GM21786 (cell line): ENCODE data around the gene DLG2.
"Not testable (repeated sequence)": the region's sequence is repeated elsewhere in the genome, so short reads cannot be mapped to it uniquely, and the experiment has no call there.

Experiments
- ATAC-seq: cut with Tn5 transposase; IDR thresholded peaks from one replicate; pipeline ENCODE4 v1.9.1; 2021; ENCODE audit not compliant: unreplicated experiment

The DLG2 gene

DNA sequence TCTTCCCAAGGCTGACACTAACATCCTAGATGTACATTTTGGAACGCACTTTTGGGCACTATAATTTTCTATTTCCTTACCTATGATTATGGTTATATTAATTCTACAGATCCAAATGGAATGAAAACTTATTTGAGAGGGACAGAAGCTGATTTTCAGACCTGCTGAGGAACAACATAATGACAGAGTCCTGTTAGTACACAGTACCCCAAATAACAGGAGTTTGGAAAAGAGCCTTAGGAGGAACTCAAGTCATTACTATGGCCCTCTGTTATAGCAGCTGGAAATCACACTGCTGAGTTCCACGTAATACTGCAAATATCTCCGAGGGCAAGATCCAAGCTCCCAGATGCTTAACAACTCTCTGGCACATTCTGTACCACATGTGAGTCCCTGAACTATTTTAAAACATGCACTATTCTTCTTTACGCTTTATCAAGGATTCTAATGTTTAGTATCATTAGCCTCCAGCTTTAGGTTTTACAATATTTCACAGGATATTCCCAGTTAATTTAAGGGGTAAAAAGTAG is 1313.2 kb downstream of the DLG2 start:
- no peak for ATAC-seq

DNA sequence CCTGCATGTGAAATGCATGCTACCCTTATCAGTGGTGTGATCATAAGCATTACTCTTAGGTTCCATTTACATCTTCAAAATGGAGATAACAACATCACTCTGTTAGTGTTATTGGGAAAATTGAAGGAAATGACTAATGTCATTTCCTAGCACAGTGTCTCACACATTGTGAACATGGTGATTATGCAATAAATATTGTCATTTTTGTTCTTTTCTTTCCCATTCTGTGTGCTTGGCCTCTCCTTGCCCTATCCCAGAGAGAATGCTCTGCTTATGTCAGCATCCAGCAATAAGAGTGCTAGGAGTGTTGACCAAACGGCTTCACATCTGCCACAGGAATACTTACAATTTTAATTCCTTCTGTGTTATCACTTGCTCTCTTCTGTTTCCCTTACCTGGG is 1316.9 kb downstream of the DLG2 start:
- ATAC-seq: no peak

DNA sequence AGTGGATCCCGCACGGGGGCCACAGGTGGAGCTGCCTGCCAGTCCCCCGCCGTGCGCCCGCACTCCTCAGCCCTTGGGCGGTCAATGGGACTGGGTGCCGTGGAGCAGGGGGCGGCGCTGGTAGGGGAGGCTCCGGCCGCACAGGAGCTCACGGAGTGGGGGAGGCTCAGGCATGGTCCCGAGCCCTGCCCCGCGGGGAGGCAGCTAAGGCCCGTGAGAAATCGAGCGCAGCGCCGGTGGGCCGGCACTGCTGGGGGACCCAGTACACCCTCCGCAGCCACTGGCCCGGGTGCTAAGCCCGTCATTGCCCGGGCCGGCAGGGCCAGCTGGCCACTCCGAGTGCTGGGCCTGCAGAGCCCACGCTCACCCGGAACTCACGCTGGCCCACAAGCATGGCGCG is 1318.7 kb downstream of the DLG2 start:
- not testable (repeated sequence) for ATAC-seq

DNA sequence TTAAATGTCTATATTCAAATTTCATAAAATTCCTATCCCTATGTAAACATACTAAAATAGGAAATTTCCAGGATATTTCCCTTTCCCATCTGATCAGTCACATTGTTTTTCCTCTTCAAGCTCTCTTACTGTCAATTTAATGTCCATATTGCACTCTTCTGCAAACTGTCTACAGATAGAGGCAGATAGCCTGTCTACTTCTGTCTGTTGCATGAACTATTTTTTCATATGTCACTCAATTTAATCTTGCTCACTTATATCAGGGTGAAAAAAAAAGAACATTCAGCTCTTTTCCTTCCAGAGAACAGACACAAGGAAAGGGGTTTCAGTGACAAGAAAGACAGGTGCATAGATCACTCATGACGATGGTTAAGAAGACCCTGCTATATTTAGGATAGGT is 1327.1 kb downstream of the DLG2 start:
- no peak for ATAC-seq

DNA sequence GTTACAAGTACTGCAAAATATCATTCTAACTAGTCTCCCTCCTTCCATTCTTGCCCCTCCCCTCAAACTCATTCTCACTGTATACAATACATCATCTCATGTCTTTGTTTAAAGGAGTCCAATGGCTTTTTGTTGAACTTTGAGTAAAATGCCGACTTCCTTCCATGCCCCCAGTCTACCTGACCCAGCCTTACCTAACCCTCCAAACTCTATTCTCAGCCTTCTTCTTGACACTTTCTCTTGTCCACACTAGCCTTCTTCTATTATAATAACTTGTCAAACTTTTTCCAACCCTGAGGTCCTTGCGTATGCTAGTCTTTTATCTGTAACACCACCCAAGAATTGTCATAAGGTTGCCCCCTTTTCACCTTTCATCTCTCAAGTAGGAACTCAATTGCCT is 1329.6 kb downstream of the DLG2 start:
- ATAC-seq: no peak

DNA sequence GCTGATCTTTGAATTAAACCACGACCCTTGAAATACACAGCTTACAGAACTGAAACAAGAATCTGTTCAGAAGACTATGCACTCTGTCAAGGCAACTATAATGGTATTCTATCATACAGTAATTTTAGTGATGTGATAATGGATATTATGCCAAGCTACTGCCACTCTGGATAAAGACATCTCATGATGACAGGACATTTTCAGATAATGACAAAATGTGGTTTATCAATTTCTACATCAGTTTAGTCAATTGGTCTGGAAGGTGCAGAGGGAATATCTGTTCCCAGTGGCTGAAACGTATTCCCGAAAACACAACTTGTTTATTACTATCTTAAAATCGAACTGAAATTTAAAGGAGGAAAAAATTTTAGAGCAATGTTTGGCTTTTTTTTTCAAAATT is 1331.3 kb downstream of the DLG2 start:
- no peak for ATAC-seq

DNA sequence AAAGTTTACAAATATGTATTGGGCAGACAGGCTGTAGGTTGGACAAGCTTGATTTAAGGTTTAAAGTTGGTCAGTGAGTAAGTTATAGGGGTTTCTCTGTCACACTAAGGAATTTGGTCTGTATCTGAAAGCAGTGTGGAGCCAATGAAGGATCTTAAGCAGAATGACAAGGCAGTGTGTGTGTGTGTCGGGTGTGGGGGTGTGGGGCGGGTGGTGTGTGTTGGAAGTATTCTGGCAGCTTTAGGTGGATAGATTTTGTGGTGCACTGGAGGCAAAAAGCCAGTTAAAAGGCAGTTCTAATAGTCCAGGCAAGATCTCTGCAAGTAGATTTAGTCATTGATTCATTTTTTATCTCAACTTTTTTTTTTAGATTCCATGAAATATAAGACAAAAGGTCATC is 1334.2 kb downstream of the DLG2 start:
- ATAC-seq: no peak

DNA sequence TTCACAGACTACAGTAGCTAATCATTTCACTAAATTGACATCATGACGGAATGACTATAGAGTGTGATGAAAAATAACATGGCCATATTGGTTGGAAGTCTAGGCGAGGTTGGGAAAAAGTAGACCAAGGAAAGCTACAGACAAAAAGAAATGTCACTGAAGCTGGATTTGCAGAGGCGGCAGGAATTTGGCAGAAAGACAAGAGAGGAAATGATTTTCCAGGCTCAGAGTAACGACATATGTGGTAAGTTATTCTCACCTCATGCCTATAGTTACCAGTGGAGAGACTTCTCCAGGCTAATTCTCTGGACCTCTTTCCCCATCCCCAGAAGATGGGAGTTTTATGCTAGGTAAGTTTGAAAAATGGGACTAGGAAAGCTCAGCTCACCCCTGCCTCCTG is 1335.1 kb downstream of the DLG2 start:
- ATAC-seq: no peak

DNA sequence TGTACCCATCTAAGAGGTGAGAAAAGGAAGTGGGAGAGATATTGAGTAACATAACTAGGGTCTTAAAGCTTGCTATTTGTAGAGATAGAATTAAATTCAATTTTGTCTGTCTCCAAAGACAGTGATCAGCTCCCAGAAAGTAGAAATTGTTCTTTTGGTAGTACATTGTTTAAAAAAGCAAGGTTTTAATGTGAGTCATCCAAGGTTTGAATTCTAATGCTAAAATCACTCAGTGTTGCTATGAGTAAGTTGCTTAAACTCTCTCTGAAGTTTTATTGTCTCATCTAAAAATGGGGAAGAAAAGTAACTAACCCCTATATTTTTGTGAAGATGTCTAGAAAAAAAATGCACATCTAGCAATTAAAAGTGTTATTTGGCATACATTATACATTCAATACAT is 1336.5 kb downstream of the DLG2 start:
- no peak for ATAC-seq

DNA sequence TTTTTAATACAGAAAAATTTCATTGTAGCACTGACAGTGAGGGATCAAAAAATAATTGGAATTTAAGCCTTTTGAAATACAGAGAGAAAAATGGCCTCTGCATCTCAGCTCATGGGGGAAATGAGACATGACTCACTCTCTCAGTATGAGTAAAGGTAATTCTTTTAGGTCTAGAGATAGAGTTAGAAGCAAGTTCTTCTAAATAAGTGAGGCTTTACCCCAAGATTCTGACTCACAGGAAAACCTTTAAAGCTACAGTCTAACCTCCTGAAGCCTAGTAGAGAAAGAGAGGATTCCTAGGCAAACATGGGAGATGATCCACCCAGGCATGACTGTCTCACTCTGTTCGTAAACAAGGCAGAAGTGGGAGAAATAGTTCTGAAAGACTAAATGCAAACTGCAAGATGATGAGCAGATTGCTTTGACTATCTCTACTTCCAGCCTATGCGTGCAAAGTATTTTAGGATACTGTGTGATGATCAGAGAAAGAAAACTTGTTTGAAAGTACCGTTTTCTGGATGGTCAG is 1337.7 kb downstream of the DLG2 start:
- ATAC-seq: peak; percentile 99

DNA sequence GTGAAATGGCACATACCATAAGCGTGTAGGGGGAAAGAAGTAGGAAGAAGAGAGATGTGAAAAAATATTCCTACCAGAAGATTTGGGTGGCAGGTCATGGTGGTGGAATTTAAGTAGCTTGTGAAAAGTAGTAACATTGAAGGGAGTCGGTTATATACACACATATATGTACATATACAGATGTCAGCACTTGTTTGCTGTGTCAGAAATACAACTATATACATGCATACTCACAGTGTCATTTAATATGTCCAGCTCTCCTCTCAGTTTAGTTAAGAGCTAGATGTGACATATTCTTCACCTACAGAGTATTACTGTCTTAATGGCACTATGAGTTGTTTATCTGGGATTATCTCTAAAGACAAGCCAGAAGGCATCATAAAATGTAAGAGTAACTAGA is 1353.6 kb downstream of the DLG2 start:
- ATAC-seq: no peak

DNA sequence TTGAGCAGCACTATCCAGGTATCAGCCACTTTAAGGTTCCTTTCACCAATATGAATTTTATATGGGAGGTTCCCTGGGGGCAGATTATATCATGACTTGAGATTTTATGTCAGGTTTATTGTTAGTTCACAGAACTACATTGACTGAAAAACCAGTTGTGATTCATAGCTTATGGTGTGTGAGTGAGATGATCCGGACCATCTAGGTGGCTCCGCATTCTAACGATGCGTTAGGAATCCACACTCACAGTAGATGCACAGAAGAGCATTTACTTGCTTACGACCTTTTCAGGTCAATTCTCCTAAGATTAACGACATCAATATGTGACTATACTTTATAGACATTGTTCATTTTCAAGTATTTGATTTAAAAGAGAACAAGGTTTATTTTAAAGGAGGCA is 1356.7 kb downstream of the DLG2 start:
- ATAC-seq: no peak

DNA sequence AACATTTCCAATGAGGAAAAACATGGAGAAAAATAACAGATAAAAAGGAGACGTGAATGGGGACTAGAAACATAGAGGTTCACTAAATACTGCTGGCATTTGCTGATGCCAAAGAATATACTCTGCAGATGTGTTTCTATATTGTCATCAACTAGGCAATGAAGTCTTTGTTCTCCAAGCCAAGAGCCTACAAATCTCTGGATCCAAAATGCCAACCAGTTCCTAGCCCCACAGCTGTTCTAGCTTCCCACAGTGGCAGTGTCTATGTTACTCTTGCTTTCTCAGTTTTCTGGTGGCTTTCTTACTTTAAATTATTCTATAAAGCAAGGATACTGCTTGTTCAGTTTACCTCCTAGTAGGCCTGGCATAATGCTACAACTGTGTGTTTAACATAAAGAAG is 1363.1 kb downstream of the DLG2 start:
- no peak for ATAC-seq

DNA sequence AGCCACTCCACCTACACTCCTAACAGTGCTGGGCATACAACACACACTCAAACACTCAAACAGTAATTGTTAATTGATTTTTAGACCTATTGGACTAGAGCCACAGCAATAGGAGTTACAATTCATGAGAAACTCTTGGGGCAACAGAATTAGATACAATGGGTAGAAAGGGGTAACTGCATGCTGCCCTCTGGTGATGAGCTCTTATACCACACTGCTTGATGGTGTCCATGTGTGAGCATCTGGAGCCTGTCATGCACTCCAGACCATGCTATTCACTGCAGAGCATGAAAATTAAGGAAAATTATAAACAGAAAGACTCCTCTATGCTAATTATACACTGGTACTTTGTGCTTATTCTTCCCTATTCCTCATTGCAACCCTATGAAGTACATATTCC is 1365.4 kb downstream of the DLG2 start:
- ATAC-seq: no peak

DNA sequence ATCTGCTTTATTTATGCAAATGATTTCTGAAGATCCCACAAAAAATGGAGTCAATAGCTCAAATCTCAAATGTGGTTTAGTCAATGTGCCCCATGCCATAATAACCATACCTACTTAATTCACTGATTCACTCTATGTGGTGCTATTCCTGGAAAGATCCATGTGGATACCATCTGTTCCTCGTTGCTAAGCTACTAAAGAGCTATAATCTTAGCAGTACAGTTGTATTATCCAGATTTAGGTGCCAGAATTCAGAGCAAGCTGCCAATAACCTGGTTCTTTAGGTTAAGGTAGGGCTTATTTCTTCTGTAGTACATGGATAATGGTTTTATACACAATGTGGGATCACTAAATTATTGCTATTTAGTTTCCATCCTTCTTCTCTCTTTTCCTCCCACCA is 1366.3 kb downstream of the DLG2 start:
- ATAC-seq: no peak

DNA sequence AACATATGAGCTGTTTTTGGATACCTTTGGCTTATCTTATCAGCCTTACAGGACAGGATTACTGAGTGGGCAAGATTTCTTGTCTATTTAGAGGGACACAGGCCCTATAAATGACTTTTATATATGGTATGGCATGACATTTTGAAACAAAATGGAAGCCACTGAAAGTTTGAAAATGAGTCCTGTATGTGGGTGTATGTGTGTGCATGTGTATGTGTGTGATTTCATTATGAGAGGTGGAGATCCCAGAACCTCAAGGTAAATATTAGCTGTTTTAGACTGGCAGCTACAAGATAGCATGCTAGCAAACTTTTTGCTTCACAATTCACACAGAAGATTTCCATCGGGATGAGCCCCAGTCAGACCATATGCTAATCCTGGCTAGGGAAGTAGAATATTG is 1370.5 kb downstream of the DLG2 start:
- ATAC-seq: no peak

DNA sequence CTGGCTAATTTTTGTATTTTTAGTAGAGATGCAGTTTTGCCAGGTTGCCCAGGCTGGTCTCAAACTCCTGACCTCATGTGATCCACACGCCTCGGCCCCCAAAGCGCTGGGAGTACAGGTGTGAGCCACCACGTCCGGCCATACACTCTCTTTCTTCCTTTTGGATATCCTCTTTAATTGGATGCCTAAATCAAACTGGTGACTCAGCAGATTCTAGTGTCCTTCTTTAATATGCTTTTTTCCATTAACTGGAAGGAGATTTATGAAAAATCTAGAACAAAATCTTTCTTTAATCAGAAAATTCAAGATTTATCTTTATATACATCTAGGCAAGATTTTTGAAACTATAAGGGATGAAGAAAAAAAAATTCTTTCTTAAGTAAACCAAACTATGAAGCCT is 1371.7 kb downstream of the DLG2 start:
- no peak for ATAC-seq

DNA sequence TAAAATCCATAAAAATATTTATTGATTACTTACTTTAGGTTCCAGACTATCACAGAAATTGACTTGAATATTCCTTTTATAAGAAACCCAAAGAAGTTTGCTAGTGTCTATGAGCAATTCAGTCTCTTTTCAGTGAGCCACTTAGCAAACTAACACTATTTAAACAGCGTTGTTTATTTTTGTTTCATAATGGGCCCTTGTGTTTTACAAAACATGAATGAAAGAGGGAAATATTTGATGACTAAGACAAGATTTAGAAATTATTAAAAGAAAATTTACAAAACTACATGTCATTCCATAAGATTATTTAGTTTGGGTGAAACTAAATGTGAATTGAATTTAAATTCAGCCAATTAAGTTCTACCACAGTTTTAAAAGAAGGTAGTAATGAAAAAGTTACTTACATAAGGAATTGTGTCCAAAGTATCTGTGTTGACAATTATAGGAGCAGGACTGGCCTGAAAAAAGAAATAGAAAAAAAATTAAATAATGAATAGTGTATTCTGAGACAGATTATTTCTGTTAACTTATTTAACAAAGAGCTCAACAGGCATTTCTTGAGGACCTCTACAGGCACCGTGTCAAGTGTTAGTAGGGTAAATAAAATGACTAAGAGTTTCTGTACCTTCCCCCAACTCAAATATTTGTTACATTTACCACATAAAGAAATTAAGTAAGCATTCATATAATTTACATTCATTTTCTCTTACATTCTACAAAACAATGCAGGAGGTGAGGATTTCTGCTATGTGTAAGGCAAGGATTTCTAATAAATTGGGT is 1376.1 kb downstream of the DLG2 start:
- ATAC-seq: no peak

DNA sequence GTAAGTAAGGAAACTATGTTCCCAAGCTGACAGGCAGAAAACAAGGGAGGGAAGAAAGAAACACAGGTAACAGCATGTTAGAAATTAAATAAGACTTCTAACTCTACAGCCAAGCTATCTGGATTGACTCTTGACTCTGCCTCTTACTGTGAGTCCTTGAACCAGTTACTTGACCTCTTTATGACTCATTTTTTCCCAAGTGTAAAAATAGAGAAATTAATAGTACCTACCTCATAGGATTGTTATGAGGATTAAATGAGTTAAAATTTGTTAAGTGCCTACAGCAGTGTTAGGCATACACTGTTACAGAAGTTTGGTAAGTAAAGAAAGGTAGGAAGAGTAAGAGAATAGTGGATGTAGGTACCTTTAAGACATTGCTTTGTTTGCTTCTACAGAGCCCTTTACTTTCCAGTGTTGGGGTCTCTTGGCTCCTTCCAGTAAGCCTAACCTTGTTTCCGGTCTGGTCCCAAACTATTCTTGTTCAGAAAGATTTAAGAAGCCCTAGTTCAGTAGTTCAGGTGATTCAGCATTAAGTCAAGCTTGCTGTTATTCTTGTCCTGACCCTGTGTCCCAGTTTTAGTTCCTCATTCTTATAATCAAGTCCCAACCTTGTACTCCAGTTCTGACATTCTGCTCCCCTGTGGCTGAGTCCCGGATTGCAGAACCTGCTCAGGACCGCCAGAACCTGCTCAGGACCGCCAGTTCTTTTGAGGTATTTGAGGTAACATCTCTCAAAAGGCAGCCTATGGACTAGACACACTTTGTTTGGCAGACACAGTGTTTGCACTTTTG is 1377.6 kb downstream of the DLG2 start:
- peak; percentile 75 for ATAC-seq

DNA sequence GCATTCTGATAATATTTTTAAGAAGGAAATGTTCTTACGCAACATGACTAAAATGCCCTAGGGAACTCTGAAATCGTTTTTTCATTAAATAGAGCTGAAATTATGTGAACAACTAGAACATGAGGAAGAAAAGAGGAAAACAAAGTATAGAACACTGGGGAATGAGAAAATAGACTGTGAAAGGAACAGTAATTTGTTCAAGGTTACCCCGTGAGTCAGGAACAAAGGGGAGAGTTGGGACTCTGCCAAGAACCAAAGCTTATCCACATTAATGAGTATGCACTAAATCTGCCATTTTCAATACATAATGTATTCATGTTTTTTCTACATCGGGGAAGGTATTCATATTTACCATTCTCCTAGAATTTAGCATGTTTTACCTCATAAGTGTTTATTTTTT is 1379.2 kb downstream of the DLG2 start:
- ATAC-seq: no peak

DNA sequence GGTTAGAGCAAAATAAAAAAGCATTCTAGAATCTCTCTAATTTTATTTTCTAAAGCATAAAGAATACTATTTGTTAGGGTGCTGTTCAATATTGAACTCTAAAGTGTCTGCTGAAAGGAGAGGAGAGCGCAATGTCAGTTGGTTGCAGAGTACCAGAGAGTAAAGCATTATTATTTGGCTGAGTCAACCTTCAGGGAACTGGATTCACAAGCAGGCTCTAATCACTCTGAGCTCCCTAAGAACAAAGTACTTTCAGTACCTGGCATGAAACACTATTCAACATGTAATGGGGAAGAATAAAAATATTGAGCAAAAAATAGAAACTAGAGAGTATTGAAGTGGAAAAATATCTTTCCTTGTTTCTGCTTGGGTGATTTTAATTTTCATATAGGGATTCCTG is 1380.0 kb downstream of the DLG2 start:
- no peak for ATAC-seq

DNA sequence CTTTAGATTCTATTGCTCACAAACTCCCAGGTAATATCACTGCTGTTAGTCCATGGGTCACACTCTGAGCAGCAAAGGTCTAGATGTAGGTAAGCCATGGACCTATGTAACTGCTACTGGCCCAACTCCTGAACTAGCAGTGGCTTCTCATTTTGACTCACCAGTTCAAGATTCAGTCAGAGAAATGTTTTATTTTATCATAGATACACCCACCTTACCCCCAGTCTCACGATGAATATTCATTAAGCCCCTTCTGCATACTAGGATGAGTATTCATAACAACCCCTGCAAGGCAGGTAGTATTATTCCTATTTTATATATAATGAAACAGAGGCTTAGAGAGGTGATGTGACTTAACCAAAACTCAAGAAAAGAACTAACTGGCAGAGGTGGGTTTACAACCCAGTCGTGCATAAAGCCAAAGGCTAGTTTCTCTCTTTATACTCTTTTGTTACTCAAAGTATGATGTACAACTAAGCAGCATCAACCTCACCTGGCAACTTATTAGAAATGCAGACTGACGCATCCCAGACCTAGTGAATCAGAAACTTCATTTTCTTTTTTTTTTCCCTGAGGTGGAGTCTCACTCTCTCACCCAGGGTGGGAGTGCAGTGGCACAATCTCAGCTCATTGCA is 1383.4 kb downstream of the DLG2 start:
- ATAC-seq: no peak
